Measurements from ENCODE around the gene LHB. TPM values are rescaled to one million over a fixed set of nuclear protein-coding genes. Genes with fewer than 3 reads are reported as not detected.

The LHB gene
- polyA plus RNA-seq, 1 donor: not detected

DNA sequence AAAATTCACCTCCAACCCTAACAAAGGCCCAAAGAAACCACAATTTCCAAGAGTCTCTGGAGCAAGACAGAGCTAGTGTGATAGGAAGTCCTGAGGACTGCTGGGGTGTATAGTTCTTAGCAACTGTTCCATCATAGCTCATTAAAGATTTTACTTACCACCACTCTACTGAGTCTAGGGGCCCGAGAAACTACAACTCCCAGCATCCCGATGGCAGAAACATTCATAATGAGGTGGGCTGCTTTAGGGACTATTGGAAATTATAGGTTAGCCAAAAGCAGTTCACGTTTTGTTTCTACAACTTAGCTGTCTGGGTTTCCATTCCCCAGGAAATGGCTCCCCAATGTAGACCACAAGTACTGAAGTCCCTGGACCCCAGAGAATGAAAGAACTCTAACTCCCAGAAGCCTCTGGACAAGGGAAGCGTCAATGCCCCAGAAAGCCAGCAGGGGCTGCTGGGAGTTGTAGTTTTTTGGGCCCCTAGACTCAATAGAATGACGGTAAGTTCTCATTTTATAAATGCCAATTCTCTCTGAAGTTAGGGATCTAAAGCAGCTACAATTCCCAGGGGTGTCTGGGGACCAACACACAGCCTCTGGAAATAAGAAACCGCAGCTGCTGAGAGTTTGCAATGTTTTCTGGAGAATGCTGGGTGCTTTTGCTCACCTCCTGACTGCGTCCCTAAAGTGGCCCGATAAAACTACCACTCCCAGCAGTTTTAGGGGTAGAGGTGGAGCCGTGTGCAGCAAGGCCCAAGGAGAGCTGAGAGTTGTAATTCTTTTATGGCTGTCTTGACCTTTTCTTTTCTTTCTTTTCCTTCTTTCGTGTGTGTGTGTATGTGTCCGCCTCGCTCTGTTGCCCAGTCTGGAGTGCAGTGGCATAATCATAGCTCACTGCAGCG, 40.7 kb downstream of the LHB start:
- DNase-seq: no peak

DNA sequence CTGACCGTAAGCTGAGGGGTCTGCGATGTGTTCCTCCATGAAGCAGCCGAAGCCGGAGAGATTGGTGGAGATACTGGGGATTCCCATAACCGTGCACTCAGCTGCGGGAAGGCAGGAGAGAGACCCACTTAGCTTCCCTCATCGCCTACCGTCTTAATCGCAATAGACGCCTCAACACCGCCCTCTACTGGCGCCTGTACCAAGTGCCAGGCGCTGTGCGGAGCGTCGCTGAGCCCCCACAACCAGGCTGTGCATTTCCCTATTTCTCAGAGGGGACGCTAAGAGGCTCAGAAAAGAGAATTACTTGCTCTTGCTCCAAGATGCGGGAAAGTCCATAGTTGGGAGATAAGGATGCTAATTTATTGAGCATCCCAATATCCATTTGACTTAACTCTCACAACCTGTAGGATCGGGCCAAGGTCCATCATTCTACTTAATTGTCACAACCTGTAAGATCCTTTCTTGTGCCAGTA, 45.9 kb downstream of the LHB start:
- DNase-seq: peak; percentile 83

DNA sequence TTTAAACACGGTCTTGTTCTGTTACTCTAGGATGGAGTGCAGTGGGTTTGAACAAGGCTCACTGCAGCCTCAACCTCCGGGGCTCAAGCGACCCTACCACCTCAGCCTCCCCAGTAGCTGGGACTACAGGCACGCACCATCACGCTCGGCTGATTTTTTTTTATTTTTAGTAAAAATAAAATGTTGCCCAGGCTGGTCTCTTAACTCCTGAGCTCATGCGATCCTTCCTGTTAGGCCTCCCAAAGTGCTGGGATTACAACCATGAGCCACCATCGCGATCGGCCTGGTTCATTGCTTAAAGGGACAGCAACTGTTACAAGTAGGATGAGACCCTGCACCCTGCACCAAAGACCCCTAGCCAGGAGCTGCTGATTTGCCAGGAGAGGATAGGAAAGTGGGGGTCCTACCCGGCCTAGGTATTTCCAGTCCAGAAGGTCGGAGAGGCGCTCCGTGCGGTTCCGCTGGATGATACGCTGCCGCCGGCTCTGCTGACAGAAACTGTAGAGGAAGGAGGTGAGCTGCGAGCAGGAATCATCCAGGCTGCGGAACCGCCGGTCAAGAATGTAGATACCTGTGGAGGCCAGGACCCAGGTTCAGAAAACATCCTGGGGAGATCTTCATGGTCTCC, 46.6 kb downstream of the LHB start:
- no peak for DNase-seq

DNA sequence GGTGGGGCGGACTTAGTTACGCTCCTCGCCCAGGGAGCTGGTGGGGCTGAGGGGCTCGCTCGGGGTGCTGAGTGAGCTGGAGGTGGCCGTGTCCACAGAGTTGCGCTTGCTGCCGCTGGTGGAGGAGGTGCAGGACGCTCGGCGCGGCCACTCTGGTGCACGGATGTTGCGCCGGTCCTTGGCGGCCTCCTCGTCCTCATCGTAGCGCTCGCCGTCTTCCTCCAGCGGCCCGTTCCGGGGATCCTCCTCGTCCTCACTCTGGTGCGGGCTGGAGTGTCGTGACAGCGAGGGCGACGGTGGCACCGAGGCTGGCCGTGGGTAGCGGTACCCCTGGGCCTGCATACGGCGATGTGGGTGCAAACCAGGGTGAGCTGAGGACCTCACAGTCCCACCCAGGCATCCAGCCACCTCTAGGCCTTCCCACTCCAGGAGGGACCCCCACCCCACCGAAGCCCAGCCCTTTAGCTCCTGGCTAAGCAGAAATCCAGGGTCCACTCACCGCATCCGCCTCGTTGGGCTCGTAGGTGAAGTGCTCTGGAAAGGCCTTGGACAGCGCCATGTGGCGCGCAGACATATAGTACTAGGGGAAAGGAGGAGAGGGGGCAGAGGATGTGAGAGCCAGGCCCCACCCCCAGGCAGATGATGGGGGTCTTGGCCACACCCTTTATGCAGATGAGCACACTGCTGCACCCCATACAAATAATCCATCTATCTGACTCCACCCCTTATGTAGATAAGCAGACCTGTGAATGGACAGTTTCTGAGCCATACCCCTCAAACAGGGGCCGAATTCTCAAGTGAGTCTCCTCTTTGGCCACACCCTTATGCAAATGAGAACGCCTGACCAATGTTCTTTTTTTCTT, 47.4 kb downstream of the LHB start:
- no peak for DNase-seq

DNA sequence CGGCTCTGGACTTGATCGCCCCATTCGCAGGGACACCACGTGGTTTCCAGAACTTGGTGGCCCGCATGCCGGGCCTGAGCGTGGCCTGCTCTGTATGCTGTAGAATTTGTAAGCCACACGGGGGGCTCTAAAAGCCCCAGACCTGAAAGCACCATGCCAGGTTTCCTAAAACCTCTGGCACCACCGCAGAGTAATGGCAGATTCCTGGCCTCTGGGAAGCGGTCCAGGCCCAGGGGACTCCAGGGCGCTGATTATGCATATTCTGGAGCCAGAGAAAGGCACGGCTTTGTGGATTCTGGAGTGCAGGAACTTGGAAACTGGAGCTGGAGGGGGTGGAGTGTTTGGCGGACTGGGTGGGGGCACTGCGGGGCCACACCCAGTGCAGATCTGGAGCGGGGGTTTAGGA, 48.1 kb downstream of the LHB start:
- DNase-seq: no peak

DNA sequence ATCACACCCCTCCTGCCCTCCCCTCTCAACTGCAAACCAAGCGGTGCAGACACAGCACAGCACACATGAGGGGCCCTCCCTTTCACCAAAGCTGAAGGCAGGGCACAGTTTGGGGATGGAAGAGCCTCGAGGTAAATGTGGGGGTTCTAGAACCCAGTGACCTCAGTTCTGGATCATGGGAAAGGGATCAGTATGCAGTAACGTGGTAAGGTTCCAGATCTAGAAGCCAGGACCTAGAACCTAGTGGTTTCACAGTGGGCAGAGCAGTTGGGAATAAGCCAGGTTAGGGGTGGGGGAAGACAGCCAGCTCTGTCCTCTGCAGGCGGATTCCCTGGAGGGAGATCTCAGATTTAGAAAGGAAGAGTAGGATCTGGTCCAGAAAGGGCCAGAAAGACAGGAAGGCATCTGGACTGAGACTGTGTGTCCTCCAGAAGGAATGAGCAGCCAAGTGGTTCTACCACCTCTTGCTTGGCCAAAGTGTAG, 48.7 kb downstream of the LHB start:
- no peak for DNase-seq

DNA sequence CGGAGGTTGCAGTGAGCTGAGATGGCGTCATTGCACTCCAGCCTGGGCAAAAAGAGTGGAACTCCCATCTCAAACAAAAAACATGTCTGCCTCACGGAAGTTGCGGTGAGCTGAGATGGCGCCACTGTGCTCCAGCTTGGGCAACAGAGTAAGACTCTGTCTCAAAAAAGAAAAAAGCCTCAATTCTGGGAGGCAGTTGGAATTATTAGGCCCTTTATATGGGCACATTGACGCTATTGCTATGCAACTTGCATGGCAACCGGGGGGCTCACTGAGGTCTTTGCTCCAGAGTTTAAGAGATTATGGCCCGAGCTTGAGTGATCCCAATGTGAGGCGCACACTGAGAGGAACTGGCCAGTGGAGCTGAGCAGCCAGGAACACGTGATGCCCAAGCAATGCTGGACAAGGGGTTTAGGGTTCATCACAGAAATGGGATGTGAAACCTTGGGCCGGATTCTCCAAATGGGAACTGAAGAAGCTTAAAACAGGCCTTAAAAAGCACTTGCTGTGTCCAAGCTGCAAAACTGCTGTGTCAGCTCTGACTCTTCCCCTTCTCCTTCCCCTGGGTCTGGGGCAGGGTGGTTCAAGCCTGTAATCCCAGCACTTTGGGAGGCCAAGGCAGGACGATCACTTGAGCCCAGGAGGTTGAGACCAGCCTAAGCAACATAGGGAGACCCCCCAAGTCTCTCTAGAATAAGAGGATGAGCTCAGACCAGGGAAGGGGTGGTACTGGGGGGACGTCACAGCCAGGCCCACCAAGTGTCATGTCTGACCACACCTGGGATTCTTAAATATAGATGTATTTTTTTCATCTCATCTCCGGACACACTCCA, 49.3 kb downstream of the LHB start:
- DNase-seq: peak; percentile 45

DNA sequence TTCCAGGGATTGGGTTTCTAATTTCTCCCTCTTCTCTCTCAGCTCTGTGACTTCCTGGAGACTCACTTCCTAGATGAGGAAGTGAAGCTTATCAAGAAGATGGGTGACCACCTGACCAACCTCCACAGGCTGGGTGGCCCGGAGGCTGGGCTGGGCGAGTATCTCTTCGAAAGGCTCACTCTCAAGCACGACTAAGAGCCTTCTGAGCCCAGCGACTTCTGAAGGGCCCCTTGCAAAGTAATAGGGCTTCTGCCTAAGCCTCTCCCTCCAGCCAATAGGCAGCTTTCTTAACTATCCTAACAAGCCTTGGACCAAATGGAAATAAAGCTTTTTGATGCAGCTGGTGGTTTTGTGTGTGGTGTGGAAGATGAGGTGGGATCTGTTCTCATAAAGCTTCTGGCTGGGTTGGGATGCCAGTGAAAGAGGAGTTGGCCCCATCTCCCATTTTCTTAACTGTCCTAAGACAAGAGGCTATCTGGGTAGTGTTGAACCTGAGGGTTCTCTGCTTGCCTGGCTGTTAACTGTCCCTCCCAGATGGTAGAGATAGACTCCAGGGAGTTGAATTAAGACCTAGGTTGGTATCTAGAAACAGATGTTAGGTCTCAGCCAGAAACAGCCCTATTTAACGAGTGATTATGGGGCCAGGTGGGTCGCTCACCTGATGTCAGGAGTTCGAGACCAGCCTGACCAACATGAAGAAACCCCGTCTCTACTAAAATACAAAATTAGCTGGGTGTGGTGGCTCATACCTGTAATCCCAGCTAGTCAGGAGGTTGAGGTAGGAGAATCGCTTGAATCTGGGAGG, 50.1 kb downstream of the LHB start:
- no peak for DNase-seq

Other genes starting within 250 kb of the LHB start
- gene BCAT2, start 206.1 kb downstream of the LHB start, polyA plus RNA-seq (ENCODE audit: insufficient read length): 28.5 TPM
- gene HSD17B14, start 180.6 kb downstream of the LHB start, polyA plus RNA-seq (ENCODE audit: insufficient read length): 3.8 TPM
- gene PLEKHA4, start 148.5 kb downstream of the LHB start, polyA plus RNA-seq (ENCODE audit: insufficient read length): 40.4 TPM
- 59.4 TPM for gene PPP1R15A, start 144.7 kb downstream of the LHB start, polyA plus RNA-seq (ENCODE audit: insufficient read length)
- gene TULP2, start 118.3 kb downstream of the LHB start, polyA plus RNA-seq (ENCODE audit: insufficient read length): not detected
- gene NUCB1, start 116.8 kb downstream of the LHB start, polyA plus RNA-seq (ENCODE audit: insufficient read length): 175 TPM
- 0.93 TPM for gene DHDH, start 83.4 kb downstream of the LHB start, polyA plus RNA-seq (ENCODE audit: insufficient read length)
- 39.3 TPM for gene BAX, start 62.2 kb downstream of the LHB start, polyA plus RNA-seq (ENCODE audit: insufficient read length)
- gene FTL, start 51.8 kb downstream of the LHB start, polyA plus RNA-seq (ENCODE audit: insufficient read length): 701 TPM
- gene GYS1, start 23.8 kb downstream of the LHB start, polyA plus RNA-seq (ENCODE audit: insufficient read length): 108 TPM
- 61.0 TPM for gene RUVBL2, start 23.2 kb downstream of the LHB start, polyA plus RNA-seq (ENCODE audit: insufficient read length)
- not detected for gene CGB3, start 7.2 kb upstream of the LHB start, polyA plus RNA-seq (ENCODE audit: insufficient read length)
- not detected for gene CGB2, start 14.8 kb upstream of the LHB start, polyA plus RNA-seq (ENCODE audit: insufficient read length)
- not detected for gene CGB1, start 19.8 kb upstream of the LHB start, polyA plus RNA-seq (ENCODE audit: insufficient read length)
- gene CGB5, start 26.8 kb upstream of the LHB start, polyA plus RNA-seq (ENCODE audit: insufficient read length): not detected
- not detected for gene CGB8, start 32.0 kb upstream of the LHB start, polyA plus RNA-seq (ENCODE audit: insufficient read length)
- gene CGB7, start 40.7 kb upstream of the LHB start, polyA plus RNA-seq (ENCODE audit: insufficient read length): 2.3 TPM
- 5.8 TPM for gene NTF4, start 47.7 kb upstream of the LHB start, polyA plus RNA-seq (ENCODE audit: insufficient read length)
- 9.8 TPM for gene KCNA7, start 55.6 kb upstream of the LHB start, polyA plus RNA-seq (ENCODE audit: insufficient read length)
- 259 TPM for gene SNRNP70, start 68.4 kb upstream of the LHB start, polyA plus RNA-seq (ENCODE audit: insufficient read length)
- gene LIN7B, start 97.3 kb upstream of the LHB start, polyA plus RNA-seq (ENCODE audit: insufficient read length): 13.4 TPM
- gene C19orf73, start 102.1 kb upstream of the LHB start, polyA plus RNA-seq (ENCODE audit: insufficient read length): 0.54 TPM
- gene PPFIA3, start 102.5 kb upstream of the LHB start, polyA plus RNA-seq (ENCODE audit: insufficient read length): 10.0 TPM
- gene HRC, start 138.3 kb upstream of the LHB start, polyA plus RNA-seq (ENCODE audit: insufficient read length): 187 TPM
- gene TRPM4, start 140.7 kb upstream of the LHB start, polyA plus RNA-seq (ENCODE audit: insufficient read length): 49.4 TPM

All from hindlimb muscle (tissue), 1 donor.